Liver (tissue), 9 donors: ENCODE results near the gene SEMA6D. TPM values are rescaled to one million over a fixed set of nuclear protein-coding genes. Genes with fewer than 3 reads are reported as not detected.

ENCODE experiments used
- DNase-seq: peaks from one replicate; pipeline ENCODE4 v3.0.0-alpha.2; 2017; ENCODE audit warnings: low spot score
- H3K27ac ChIP-seq, 2 donors: one replicate each; pipeline ENCODE4 v1.7.0; 2013; ENCODE audit warnings: inconsistent platforms in 2 of 2, low read length in 2 of 2, control low read depth in 1 of 2, low read depth in 1 of 2, mild to moderate bottlenecking in 1 of 2
- H3K27me3 ChIP-seq, 4 donors: one replicate each; pipeline versions ENCODE4 v1.6.1 to v1.7.0; 2013; ENCODE audit warnings: low read length in 3 of 4, inconsistent platforms in 1 of 4, mild to moderate bottlenecking in 1 of 4, moderate library complexity in 1 of 4; ENCODE audit not compliant: control insufficient read depth in 4 of 4, insufficient read depth in 4 of 4
- H3K36me3 ChIP-seq, 4 donors: one replicate each; pipeline versions ENCODE4 v1.6.1 to v1.7.0; 2013; ENCODE audit warnings: low read length in 3 of 4, mild to moderate bottlenecking in 3 of 4, low read depth in 1 of 4, moderate library complexity in 1 of 4; ENCODE audit not compliant: control insufficient read depth in 4 of 4, insufficient read depth in 3 of 4
- H3K4me1 ChIP-seq, 4 donors: one replicate each; pipeline versions ENCODE4 v1.6.1 to v1.7.0; 2013; ENCODE audit warnings: low read length in 3 of 4, mild to moderate bottlenecking in 3 of 4, moderate library complexity in 1 of 4; ENCODE audit not compliant: control insufficient read depth in 4 of 4, insufficient read depth in 4 of 4
- H3K4me3 ChIP-seq, 3 donors: one replicate each; pipeline versions ENCODE4 v1.6.1 to v1.7.0; 2013; ENCODE audit warnings: low read length in 3 of 3, control low read depth in 1 of 3, low read depth in 1 of 3, mild to moderate bottlenecking in 1 of 3
- H3K9ac ChIP-seq, 2 donors: one replicate each; pipeline ENCODE4 v1.7.0; 2013; ENCODE audit warnings: low read length in 2 of 2, mild to moderate bottlenecking in 2 of 2, moderate library complexity in 2 of 2, control low read depth in 1 of 2, low read depth in 1 of 2
- H3K9me3 ChIP-seq, 4 donors: one replicate each; pipeline versions ENCODE4 v1.6.1 to v1.7.0; 2013; ENCODE audit warnings: low read length in 3 of 4; ENCODE audit not compliant: control insufficient read depth in 4 of 4
- ATF3 ChIP-seq: IDR thresholded peaks from 2 replicates; pipeline ENCODE4 v1.6.1; 2016; ENCODE audit warnings: antibody characterized with exemption
- CTCF ChIP-seq: fragments of 150-350 bp; IDR thresholded peaks from 2 replicates; pipeline ENCODE4 v1.5.1; 2017; ENCODE audit warnings: improper control_type of control experiment, low read depth, low read length; ENCODE audit not compliant: missing input control
- FOXA2 ChIP-seq: IDR thresholded peaks from 2 replicates; pipeline ENCODE4 v1.6.1; 2016; ENCODE audit warnings: antibody characterized with exemption
- GABPA ChIP-seq, 2 donors: IDR thresholded peaks in 1 of 2; conservative IDR thresholded peaks in 1 of 2; 2 replicates each; pipeline ENCODE4 v1.6.1; 2016; ENCODE audit warnings: antibody characterized with exemption in 2 of 2, mild to moderate bottlenecking in 1 of 2, moderate library complexity in 1 of 2
- REST ChIP-seq: IDR thresholded peaks from 2 replicates; pipeline ENCODE4 v1.6.1; 2016; ENCODE audit warnings: antibody characterized with exemption, mild to moderate bottlenecking
- RXRA ChIP-seq, 2 donors: IDR thresholded peaks; 2 replicates each; pipeline ENCODE4 v1.6.1; 2017 to 2018; ENCODE audit warnings: antibody characterized with exemption in 2 of 2, mild to moderate bottlenecking in 1 of 2
- SP1 ChIP-seq: IDR thresholded peaks from 2 replicates; pipeline ENCODE4 v1.6.1; 2018; ENCODE audit warnings: antibody characterized with exemption, mild to moderate bottlenecking
- TAF1 ChIP-seq: conservative IDR thresholded peaks from 2 replicates; pipeline ENCODE4 v1.6.1; 2016; ENCODE audit warnings: antibody characterized with exemption, mild to moderate bottlenecking
- YY1 ChIP-seq: IDR thresholded peaks from 2 replicates; pipeline ENCODE4 v1.6.1; 2016; ENCODE audit warnings: antibody characterized with exemption, mild to moderate bottlenecking
- WGBS: extraction: QIAGEN DNeasy Blood & Tissue Kit; methylation state at CpG from one replicate; pipeline ENCODE4 v1.1.7; 2013; 5-methylcytosine and 5-hydroxymethylcytosine counted together
- polyA plus RNA-seq, 2 donors: library from polyadenylated mRNA; stranded (reverse) in 1 of 2; unstranded in 1 of 2; fragments of 200-250 nt in 1 of 2; fragments of >200 nt in 1 of 2; fragmentation: Nextera tagmentation in 1 of 2; extraction: Ambion mirVana in 1 of 2; gene quantifications; one replicate each; pipeline versions ENCODE4 v1.2.1 to v1.2.3, GENCODE V29; 2013 to 2015
- total RNA-seq, 2 donors: library from RNA; depleted of rRNA; stranded (reverse); fragments of >200 nt; gene quantifications; one replicate each; pipeline ENCODE4 v1.2.3, GENCODE V29; 2014
- donor health status: healthy.
- donor health status: healthy.
- donor health status: healthy.
- donor health status: healthy.
- donor health status: healthy.

The SEMA6D gene
- total and polyA plus RNA-seq, 4 donors, result 1.0 to 4.5 (median 3.1) TPM

- Histone ChIP-seq H3K9me3 (no peaks in the 10 kb centered on the region), H3K27ac (peak overlapping the region in 1 of 2 donors; percentile 27), H3K9ac (no peak overlapping the region), H3K4me1 (peaks cover 8 to 18% (median 14%) of the 10 kb centered on the region in 4 donors), H3K4me3 (peak overlapping the region in 1 of 3 donors; percentile 53), H3K36me3 (no peaks in the 10 kb centered on the region), H3K27me3 (peaks cover 0 to 14% (median 3%) of the 10 kb centered on the region in 4 donors)
- TF ChIP-seq FOXA2 (no peak), RXRA (IDR thresholded peaks at IDR 0.05) (no peak), ATF3 (no peak), GABPA (IDR thresholded peaks at IDR 0.05 in 1 of 2, conservative IDR thresholded peaks at IDR 0.05 in 1 of 2) (no peak)
- DNase-seq, result no peak
- WGBS, result 50% methylated on average over 2 of the region's 2 CpGs
Observed at GRCh38 chr15:47716516-47716915, 789 bp upstream of the SEMA6D start.

GRCh38 chr15:47718497-47719437, 1.5 kb downstream of the SEMA6D start:
- Histone ChIP-seq H3K27me3 (peaks cover 0 to 17% (median 4%) of the 10 kb centered on the region in 4 donors), H3K36me3 (no peaks in the 10 kb centered on the region), H3K4me3 (peak overlapping the region in 2 of 3 donors; percentile 19 to 53), H3K9ac (no peak overlapping the region), H3K9me3 (no peaks in the 10 kb centered on the region), H3K4me1 (peaks cover 9 to 18% (median 14%) of the 10 kb centered on the region in 4 donors), H3K27ac (peak overlapping the region; percentile 53 to 73)
- WGBS, result 3% methylated on average over 48 of the region's 48 CpGs
- TF ChIP-seq CTCF (no peak), REST (no peak), YY1 (no peak), SP1 (no peak)
- DNase-seq, result no peak

- no peak overlapping the region for H3K27ac ChIP-seq
- peaks cover 0 to 14% (median 4%) of the 10 kb centered on the region in 4 donors for H3K27me3 ChIP-seq
- H3K4me1 ChIP-seq, result peaks cover 9 to 18% (median 14%) of the 10 kb centered on the region in 4 donors
- no peak overlapping the region for H3K9ac ChIP-seq
- peak overlapping the region in 1 of 3 donors; percentile 53 for H3K4me3 ChIP-seq
- no peak for DNase-seq
- TF ChIP-seq TAF1, result no peak
- no peaks in the 10 kb centered on the region for H3K36me3 ChIP-seq
- H3K9me3 ChIP-seq, result no peaks in the 10 kb centered on the region
Observed at GRCh38 chr15:47719730-47720129, 2.4 kb downstream of the SEMA6D start.
